Raji (cell line): ENCODE data around the gene TBC1D22A.

Experiments used
- POLR2A ChIP-seq: IDR thresholded peaks from 2 replicates; pipeline ENCODE4 v1.6.1; 2011; ENCODE audit warnings: low read depth, low read length, control low read depth; ENCODE audit not compliant: insufficient read depth

The TBC1D22A gene

DNA sequence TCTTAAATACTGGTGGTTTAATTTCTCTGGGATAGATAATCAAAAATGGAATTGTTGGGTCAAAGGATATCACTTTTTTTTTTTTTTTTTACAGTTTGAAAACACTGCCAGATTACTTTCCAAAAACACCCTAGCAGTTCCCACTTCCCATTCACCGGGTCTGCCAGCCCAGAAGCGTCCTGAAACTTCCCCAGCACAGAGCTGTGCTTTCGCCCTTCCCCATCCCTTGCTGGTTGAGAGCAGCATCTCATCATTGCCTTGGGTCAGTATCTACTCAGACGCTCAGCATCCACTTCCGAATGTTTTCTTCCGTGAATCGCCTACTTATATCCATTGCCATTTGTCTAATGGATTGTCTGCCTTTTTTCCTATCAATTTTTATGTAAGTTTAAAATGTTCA is 29.9 kb upstream of the TBC1D22A start:
- no peak for TF ChIP-seq POLR2A

DNA sequence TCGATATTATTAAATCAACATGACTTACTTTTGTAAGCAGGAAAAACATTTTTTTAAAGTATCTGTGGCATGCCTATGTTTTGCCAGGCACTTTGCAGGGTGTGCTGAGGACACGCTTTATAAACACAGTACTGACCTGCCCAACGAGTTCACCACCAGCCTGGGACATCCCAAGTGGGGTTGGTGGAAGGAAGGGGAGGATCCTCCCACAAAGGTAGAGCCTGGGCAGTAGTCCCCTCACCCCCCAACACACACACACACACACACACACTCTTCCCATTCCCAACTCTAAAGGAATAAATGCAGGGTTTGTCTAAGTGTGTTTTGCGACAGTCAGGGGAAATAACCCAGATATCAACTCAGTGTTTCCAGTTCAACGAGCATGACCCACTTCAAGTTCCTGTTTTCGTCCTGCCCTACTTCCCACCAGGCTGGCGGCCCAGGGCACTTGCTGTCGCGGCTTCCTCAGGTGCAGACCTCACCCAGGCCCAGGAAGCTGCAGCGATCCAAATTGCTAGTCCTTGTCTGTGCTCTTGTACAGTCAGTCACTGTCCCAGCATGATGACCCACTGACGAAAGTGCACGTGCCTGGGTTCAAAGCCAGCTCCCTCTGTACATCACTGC is 27.5 kb upstream of the TBC1D22A start:
- peak; percentile 45; the same call in 1 of the 2 replicates for TF ChIP-seq POLR2A

DNA sequence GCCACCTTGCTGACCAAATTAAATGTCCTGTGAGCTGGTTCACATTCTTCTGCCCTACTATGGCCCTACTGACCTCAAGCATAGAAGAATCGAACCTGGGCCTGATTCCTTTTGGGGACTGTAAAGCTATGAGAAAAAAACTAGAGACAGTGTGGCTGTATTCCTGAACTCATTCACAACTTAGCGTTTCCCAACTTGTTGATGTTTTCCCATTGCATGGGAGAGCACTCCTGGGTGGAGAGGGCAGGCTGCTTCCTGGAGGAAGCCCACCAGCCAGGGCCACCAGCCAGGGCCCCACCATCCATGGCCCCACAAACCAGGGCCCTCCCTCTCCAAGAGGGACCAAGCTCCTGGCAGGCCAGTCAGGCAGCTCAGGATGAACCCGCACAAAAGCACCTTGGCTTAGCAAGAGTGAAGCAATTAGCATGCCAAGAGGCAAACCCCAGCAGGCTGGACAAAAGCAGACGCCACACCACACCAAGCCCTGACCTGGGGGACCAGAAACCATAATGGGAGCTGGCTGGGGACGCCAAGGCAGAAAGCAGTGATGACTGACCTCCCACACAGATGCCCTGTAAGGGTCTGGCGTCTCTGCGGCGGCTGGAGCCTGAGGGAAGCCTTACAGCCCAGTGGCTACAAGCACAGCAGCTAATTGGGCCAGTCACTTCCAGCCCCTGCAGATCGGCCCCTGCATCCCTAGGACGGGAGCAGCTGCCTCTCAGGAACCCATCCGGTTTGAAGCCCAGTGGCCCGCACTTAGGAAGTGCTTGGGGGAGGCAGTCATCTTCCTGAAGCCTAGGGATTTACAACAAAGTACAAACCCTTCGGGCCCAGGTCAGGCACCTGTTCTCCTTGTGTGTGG is 26.5 kb upstream of the TBC1D22A start:
- no peak for TF ChIP-seq POLR2A

DNA sequence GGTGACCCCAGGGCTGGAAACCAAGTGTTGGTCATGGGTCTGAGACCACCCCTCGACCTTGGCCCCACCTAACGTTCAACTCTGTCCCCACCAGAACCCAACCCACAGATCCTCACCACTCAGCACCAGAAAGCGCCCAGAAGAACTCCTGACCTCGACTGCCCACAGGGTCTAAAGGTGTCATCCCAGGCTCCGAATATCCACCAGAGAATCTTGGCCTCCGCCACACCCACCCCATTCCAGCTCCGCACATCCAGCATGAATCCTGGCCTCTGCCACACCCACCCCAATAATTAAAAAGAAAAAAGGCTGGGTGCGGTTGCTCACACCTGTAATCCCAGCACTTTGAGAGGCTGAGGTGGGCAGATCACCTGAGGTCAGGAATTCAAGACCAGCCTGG is 25.7 kb upstream of the TBC1D22A start:
- TF ChIP-seq POLR2A, result no peak

DNA sequence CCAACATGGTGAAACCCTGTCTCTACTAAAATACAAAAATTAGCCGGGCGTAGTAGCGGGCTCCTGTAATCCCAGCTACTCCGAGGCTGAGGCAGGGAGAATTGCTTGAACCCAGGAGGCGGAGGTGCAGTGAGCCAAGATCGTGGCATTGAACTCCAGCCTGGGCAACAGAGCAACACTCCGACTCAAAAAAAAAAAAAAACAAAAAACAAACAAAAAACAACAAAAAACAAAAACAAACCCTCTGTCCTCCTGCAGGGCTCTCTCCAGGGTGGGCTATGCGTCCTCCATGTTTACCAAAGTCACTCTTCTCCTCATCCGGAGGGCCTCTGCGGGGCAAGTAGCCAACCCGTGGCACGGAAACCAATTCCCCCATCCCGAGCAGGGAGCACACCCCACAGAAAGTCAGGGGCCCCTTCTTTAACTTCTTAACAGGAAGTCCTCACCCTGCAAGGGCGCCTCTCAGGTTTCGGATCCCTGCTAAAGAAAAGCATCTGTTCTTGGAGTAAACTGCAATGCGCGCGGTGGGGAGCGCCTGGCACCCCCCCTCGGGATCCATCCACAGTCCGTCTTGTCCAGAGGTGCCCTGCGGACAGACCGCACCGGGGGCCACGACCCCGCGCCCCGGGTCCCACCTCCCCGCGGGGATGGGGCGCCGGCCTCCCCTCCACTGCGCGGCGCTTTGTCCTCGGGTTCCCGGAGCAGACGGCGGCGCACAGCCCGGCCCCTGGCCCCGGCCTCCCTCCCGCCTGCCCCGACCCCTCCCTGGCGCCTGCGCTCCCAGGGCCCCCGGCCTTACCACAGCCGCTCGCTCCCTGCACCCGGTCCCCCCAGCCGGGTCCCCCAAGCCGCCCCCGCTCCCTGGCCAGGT is 25.1 kb upstream of the TBC1D22A start:
- no peak for TF ChIP-seq POLR2A

DNA sequence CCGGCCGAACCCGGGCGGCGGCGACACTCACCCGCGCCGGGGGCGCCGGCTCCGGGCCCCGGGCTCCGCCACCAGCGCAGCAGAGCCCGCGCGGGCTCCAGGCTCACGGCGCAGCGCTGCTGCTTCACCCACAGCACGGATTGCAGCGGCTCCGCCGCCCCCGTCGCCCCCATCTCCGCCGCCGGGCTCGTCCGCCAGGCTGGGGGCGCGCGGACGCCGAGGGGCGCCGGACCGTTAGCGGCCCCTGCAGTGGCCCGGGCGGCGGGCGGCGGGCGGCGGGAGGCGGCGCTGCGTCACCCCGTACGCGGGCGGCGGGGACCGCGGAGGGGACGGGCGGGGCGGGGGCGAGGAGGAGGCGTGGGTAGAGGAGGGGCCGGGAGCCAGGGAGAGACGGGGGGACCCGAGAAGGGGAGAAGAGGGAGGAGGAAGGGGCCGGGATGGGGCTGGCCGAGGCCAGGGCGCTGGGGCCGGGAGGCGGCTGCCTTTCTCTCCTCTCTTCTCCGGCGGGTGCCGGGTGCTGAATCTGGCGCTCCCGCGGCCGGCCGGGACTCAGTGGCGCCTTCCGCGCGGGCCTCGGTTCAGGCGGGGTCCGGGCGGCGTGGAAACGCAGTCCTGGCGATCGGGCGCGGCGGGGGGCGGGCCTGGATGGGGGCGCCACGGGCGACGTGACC is 24.3 kb upstream of the TBC1D22A start, which contains the start of gene CERK:
TSS of gene CERK (minus strand) at position 277 of the 671 bp plus-strand sequence. CDS start at position 173, 104 bp downstream.
- TF ChIP-seq POLR2A, result peak; percentile 46; the same call in 1 of the 2 replicates

DNA sequence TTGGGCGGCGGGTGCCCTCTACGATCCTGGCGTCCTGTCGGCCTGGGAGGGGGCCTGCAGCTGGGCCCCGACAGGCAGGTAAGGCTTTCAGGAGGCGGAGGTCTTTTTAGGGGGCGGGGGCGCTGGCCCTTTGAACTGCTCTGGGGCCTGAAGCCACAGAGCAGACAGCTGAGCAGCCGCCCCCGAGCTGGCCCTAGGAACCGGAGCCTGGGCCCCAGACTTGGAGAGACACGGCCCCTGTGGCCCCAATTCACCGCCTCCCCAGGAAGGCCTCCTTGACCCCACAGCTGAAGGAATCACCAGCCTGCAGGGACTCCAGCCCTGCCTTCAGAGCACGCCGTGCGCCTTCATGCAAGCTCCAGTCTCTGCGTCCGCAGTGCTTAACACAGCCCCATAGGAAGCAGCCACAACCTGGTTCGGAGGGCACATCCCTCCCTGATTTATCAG is 23.8 kb upstream of the TBC1D22A start:
- no peak for TF ChIP-seq POLR2A

DNA sequence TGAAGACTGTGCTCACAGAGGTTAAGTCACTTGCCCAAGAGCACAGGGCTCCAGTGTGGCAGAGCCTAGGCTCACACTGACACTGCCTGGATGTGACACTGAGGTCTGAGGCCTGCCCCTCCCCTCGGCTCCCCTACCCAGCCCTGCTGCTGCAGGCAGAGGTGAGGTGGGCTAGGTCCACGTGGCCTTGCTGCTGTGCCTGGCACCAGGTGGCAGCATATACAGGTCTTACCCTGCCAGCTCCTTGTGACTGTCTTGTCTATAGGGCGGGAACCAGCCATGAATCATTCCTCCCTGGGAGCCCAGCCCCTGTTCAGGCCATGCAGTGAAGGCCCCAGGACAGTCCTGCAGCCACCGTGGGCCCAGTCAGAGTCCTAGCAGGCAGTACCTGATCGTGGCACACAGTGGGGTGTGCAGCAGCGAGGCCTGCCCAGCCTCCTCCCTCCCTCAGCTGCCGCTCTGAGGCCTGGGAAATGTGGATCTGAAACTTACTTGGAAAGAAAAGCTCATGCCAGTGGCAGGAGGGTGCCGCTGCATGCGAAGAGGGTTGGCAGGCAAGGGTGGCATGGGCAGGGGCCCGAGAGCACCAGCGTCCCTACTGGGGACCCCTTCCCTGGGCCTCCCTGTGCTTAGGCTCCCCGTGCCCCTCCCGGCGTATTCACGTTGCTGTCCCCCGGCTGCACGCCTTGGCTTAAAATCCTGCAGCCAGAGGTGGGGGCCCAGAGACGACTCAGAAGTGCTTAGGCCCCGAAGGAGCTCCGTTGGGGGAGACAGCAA is 23.2 kb upstream of the TBC1D22A start:
- peak; percentile 53 for TF ChIP-seq POLR2A

DNA sequence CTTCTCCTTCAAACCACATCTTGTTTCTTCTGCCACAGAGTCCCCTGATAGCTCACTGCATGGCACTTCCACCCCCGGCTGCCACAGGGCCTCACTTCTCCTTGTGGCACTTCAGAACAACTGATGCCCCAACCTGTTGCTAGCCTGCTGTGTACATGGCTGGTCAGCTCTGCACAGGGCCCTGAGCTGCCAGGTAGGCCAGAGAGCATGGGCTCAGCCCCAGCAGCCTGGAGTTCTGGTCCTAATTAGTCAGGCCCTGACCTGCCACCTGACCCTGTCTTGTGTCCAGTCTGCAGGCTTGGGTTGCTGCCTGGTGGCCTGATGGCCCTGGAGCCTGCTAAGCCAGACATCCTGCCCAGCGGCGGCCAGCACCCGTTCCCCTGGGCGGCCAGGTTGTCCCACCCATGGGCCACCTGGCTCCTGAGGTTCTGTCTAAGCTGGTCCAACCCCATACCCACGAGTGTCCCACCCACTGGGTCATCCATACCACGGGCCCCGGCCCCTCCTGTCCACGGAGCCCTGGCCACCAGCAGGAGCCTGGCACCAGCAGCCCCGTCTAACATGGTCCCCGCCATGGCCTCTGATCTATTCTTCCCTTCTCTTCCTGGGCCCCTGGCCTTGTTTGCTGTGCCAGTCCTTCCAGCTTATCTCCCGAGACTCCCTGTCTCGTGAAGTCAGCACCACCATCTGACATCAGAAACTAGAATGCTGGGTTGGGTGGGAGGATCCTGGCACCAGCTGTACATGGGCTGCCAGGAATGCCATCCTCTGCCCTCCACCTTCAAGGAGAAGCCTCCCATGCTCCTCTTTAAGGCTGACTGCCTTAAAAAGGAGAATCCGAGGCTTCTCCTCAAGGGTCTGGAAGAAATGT is 21.3 kb upstream of the TBC1D22A start:
- no peak for TF ChIP-seq POLR2A

DNA sequence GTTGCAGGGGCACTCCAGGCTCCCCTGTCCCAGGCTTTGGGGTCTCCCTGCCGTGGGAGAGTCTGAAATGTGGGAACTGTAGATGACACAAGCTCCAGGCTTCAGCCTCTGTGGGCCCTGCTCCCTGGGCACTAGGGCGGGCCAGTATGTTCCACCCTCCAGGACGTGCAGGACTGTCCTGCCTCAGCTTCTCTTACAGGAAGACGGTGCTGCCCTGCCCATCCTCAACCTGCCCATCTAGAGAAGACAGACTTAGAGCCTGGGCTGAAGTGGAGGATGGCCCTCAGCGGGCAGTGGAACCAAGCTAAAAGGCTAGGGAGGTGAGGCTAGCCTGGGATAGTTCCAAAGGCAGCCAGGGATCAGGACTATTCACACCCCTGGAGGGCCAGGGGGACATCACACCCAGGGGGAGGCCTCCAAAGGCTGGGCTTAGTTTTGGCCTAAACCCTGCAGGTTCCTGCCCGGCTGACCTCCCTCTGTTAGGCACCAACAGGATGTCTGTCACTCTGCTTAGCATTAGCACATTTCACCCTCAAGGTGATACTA is 20.4 kb upstream of the TBC1D22A start:
- no peak for TF ChIP-seq POLR2A

DNA sequence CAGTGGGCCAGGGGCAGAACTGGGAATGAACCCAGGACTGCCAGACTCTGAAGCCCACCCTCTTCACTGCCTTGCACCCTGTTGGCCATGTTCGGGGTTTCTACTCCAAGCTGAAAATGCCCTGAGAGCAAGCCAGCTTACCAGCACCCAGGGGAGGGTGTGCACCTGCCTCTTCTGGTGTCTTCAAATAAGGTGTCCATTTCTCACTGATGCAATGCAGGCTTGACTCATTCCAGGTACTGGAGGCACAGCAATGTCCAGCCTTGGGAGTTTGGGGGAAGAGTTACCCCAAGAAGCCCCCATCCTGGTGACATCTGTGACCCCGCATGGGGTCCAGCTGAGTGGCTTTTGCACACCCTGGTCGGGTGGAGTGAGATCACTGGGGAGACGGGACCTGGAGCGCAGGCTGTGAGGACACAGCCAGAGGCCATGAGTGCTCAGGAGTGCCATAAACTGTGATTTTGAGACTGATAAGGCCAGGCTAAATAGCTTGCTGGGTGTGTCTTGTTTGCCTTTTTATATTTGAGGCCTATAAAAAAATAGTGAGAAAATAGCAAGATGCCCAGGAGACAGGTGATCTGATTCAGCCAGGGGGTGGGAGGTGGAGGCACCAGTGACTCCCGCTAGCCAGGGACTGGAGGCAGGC is 19.8 kb upstream of the TBC1D22A start:
- TF ChIP-seq POLR2A, result no peak

DNA sequence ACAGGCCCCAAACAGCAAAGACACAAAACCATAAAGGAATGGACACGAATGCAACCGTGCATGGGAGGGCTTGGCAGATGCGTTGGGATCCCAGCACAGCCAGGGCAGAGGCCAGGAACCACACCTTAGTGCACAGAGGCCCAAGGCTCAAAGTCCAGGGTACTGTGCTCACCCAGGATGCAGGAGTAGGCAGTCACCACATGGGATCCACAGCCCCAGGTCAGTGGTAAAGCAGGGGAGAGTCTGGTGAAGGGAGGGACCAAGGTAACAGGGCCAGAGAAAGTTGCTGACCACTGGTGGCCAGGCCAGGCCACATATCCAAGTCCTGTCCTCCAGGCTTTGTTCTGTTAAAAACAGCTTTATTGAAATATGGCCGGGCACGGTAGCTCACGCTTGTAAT is 17.9 kb upstream of the TBC1D22A start:
- TF ChIP-seq POLR2A, result no peak
